ENCODE data around the gene MYDGF. TPM values are rescaled to one million over a fixed set of nuclear protein-coding genes. Genes with fewer than 3 reads are reported as not detected.

The MYDGF gene
- total RNA-seq: 100 to 1,000 TPM in 1 of 2 donors, 10 to 100 TPM in 1; 98.2 to 156 TPM
- 10 to 100 TPM; 70.0 to 88.3 (median 81.5) TPM for polyA plus RNA-seq (ENCODE audit: insufficient read length in 6 of 6)
- long read RNA-seq, donor 1, transcript MYDGF-201 (6 exons, 1,018 nt): major isoform, 79 of 81 reads
- long read RNA-seq, donor 1, partial matches to known transcripts: 0 of 81 reads
- long read RNA-seq, donor 1, other reads (novel, unspliced or antisense): 0 of 81 reads
- long read RNA-seq, donor 2, transcript MYDGF-201 (6 exons, 1,018 nt): major isoform, 71 of 87 reads
- long read RNA-seq, donor 2, partial matches to known transcripts: 15 of 87 reads
- long read RNA-seq, donor 2, other reads (novel, unspliced or antisense): 0 of 87 reads
- long read RNA-seq, donor 3, transcript MYDGF-201 (6 exons, 1,018 nt): major isoform, 47 of 48 reads
- long read RNA-seq, donor 3, partial matches to known transcripts: 0 of 48 reads
- long read RNA-seq, donor 3, other reads (novel, unspliced or antisense): 0 of 48 reads
- long read RNA-seq, donor 4, transcript MYDGF-201 (6 exons, 1,018 nt): major isoform, 161 of 170 reads
- long read RNA-seq, donor 4, partial matches to known transcripts: 5 of 170 reads
- long read RNA-seq, donor 4, other reads (novel, unspliced or antisense): 3 of 170 reads
- long read RNA-seq, donor 5, transcript MYDGF-201 (6 exons, 1,018 nt): major isoform, 71 of 82 reads
- long read RNA-seq, donor 5, partial matches to known transcripts: 8 of 82 reads
- long read RNA-seq, donor 5, other reads (novel, unspliced or antisense): 0 of 82 reads
- long read RNA-seq, donor 6, transcript MYDGF-201 (6 exons, 1,018 nt): major isoform, 54 of 54 reads
- long read RNA-seq, donor 6, partial matches to known transcripts: 0 of 54 reads
- long read RNA-seq, donor 6, other reads (novel, unspliced or antisense): 0 of 54 reads
- long read RNA-seq, donor 7, transcript MYDGF-201 (6 exons, 1,018 nt): major isoform, 49 of 66 reads
- long read RNA-seq, donor 7, partial matches to known transcripts: 15 of 66 reads
- long read RNA-seq, donor 7, other reads (novel, unspliced or antisense): 0 of 66 reads
- long read RNA-seq, donor 8, transcript MYDGF-201 (6 exons, 1,018 nt): major isoform, 62 of 103 reads
- long read RNA-seq, donor 8, partial matches to known transcripts: 41 of 103 reads
- long read RNA-seq, donor 8, other reads (novel, unspliced or antisense): 0 of 103 reads
- long read RNA-seq, donor 9, partial matches to known transcripts: 6 of 6 reads
- long read RNA-seq, donor 9, other reads (novel, unspliced or antisense): 0 of 6 reads
- long read RNA-seq, donor 10, transcript MYDGF-201 (6 exons, 1,018 nt): major isoform, 346 of 360 reads
- long read RNA-seq, donor 10, partial matches to known transcripts: 5 of 360 reads
- long read RNA-seq, donor 10, other reads (novel, unspliced or antisense): 9 of 360 reads
- long read RNA-seq, donor 11: 0 reads
- long read RNA-seq, donor 12, transcript MYDGF-201 (6 exons, 1,018 nt): major isoform, 44 of 58 reads
- long read RNA-seq, donor 12, partial matches to known transcripts: 14 of 58 reads
- long read RNA-seq, donor 12, other reads (novel, unspliced or antisense): 0 of 58 reads

GRCh38 chr19:4669723-4670480 lies at the start of gene MYDGF:
MYDGF (minus strand) TSS chr19:4670342; CDS start chr19:4670334, 8 bp downstream.
- intact Hi-C loops (cut with DNase I): no loop called here
- H3K27ac ChIP-seq: peak within 1 kb of the TSS; percentile 39 to 69
- no peaks in the 10 kb centered on the region for H3K9me3 ChIP-seq
- ATAC-seq (peak; percentile 99), DNase-seq (peak; percentile 72 to 98 (median 92))
- H3K4me3 ChIP-seq: peak within 1 kb of the TSS; percentile 87 to 93
- H3K4me1 ChIP-seq: peaks cover 10 to 34% of the 10 kb centered on the region in 2 donors
- H3K27me3 ChIP-seq: no peaks in the 10 kb centered on the region
- H3K36me3 ChIP-seq: peaks cover 0 to 43% of the 10 kb centered on the region in 2 donors
- no peak for TF ChIP-seq CTCF (IDR thresholded peaks at IDR 0.05)

- peaks cover 0 to 72% of the 10 kb centered on the region in 2 donors for H3K36me3 ChIP-seq
- DNase-seq: no peak
- intact Hi-C loops (cut with DNase I): no loop called here
These were observed 49.3 kb upstream of the MYDGF start for GRCh38 chr19:4719499-4719866.

GRCh38 chr19:4717966-4718701 lies 48.0 kb upstream of the MYDGF start:
- H3K27ac ChIP-seq: peak overlapping the region; percentile 53 to 85
- peaks cover 19 to 64% of the 10 kb centered on the region in 2 donors for H3K4me1 ChIP-seq
- H3K9me3 ChIP-seq: no peaks in the 10 kb centered on the region
- peaks cover 0 to 86% of the 10 kb centered on the region in 2 donors for H3K36me3 ChIP-seq
- no peak overlapping the region for H3K4me3 ChIP-seq
- ATAC-seq (no peak), DNase-seq (no peak)
- intact Hi-C loops (cut with DNase I): no loop called here
- no peaks in the 10 kb centered on the region for H3K27me3 ChIP-seq
- TF ChIP-seq CTCF (IDR thresholded peaks at IDR 0.05): no peak

More at GRCh38 chr19:4719499-4719866, 49.3 kb upstream of the MYDGF start:
- no peaks in the 10 kb centered on the region for H3K9me3 ChIP-seq
- H3K4me3 ChIP-seq: no peak overlapping the region
- TF ChIP-seq CTCF (IDR thresholded peaks at IDR 0.05): no peak
- no peak overlapping the region for H3K27ac ChIP-seq
- no peak for ATAC-seq
- H3K4me1 ChIP-seq: peaks cover 19 to 55% of the 10 kb centered on the region in 2 donors
- no peaks in the 10 kb centered on the region for H3K27me3 ChIP-seq

Measured in left lung (tissue), 14 donors.